GM12878 (cell line): Measurements from ENCODE around the gene CD99. TPM values are rescaled to one million over a fixed set of nuclear protein-coding genes. Genes with fewer than 3 reads are reported as not detected.

ENCODE experiments used
- ATAC-seq: fragments of 200-7000 bp; cut with Tn5 transposase; 3 replicates; pipeline ENCODE4 v1.9.1; 2020; ENCODE audit warnings: mild to moderate bottlenecking, moderate library complexity
- BruUV-seq: library from RNA; stranded (reverse); fragments of 400-500 nt; replicated peaks from 2 replicates; lab custom pipeline; 2021; lab: Mats Ljungman, UMichigan
- CTCF ChIA-PET: fragments of 300-600 bp; sonication (Branson Sonifier 250); formaldehyde crosslinking; extraction: SDS; loops from one replicate; lab custom pipeline; 2021; ENCODE audit warnings: inconsistent platforms; lab: Yijun Ruan, JAX
- POLR2A ChIA-PET: fragments of 350-600 bp; formaldehyde crosslinking; extraction: SDS; loops from one replicate; lab custom pipeline; 2021; ENCODE audit warnings: inconsistent platforms; lab: Charles Lee
- RAD21 ChIA-PET: fragments of 300-600 bp; sonication (Branson Sonifier 250); formaldehyde crosslinking; loops from one replicate; lab custom pipeline; 2023; ENCODE audit warnings: antibody characterized with exemption; ENCODE audit not compliant: unreplicated experiment; lab: Charles Lee
- SMC1A ChIA-PET: fragments of 300-600 bp; sonication (Branson Sonifier 250); formaldehyde crosslinking; loops from one replicate; lab custom pipeline; 2023; ENCODE audit not compliant: unreplicated experiment, uncharacterized antibody; lab: Charles Lee
- DNase-seq: peaks from one replicate; pipeline ENCODE4 v3.0.0-alpha.2; 2011; ENCODE audit warnings: low read depth, low spot score
- FAIRE-seq: peaks from 3 replicates; lab custom pipeline; 2011; peaks lifted over from hg19 to GRCh38; lab: Jason Lieb, UNC
- H2AFZ ChIP-seq: 2 replicates; pipeline ENCODE4 v1.6.0; 2011; ENCODE audit warnings: low read depth, low read length, control low read depth; ENCODE audit not compliant: control insufficient read depth
- H3K27ac ChIP-seq: 2 replicates; pipeline ENCODE4 v1.5.1; 2011; ENCODE audit warnings: control low read depth; ENCODE audit not compliant: control insufficient read depth, insufficient read depth
- H3K27me3 ChIP-seq, 2 experiments: replicated peaks in 1 of 2; 2 replicates each; pipeline versions ENCODE4 v1.6.0 to v1.6.1; 2011; ENCODE audit warnings: low read length in 1 of 2; ENCODE audit not compliant: control insufficient read depth in 2 of 2, insufficient read depth in 2 of 2
- H3K36me3 ChIP-seq, 2 experiments: 2 replicates each; pipeline ENCODE4 v1.5.1; 2011; ENCODE audit warnings: low read length in 1 of 2; ENCODE audit not compliant: control insufficient read depth in 2 of 2, insufficient read depth in 2 of 2
- H3K4me1 ChIP-seq: 2 replicates; pipeline ENCODE4 v1.6.1; 2011; ENCODE audit warnings: mild to moderate bottlenecking, low read length, moderate library complexity, mixed read lengths; ENCODE audit not compliant: control insufficient read depth, insufficient read depth
- H3K4me2 ChIP-seq: 2 replicates; pipeline ENCODE4 v1.6.0; 2011; ENCODE audit warnings: control low read depth; ENCODE audit not compliant: control insufficient read depth, insufficient read depth
- H3K4me3 ChIP-seq: fragments of 200-600 bp; sonication (generic); 2 replicates; pipeline ENCODE4 v1.5.1; 2016
- H3K79me2 ChIP-seq: 2 replicates; pipeline ENCODE4 v1.6.0; 2011; ENCODE audit warnings: low read length; ENCODE audit not compliant: control insufficient read depth, insufficient read depth
- H3K9ac ChIP-seq: 2 replicates; pipeline ENCODE4 v1.8.0; 2011; ENCODE audit warnings: low read length, control low read depth, mixed read lengths; ENCODE audit not compliant: control insufficient read depth, insufficient read depth
- H3K9me3 ChIP-seq: replicated peaks from 3 replicates; pipeline ENCODE4 v1.5.1; 2011; ENCODE audit warnings: mild to moderate bottlenecking, low read length; ENCODE audit not compliant: control insufficient read depth, insufficient read depth
- H4K20me1 ChIP-seq: 2 replicates; pipeline ENCODE4 v1.6.0; 2011; ENCODE audit not compliant: control insufficient read depth, insufficient read depth
- BMI1 ChIP-seq: fragments of 450-650 bp; IDR thresholded peaks from 2 replicates; pipeline ENCODE4 v1.6.1; 2016; ENCODE audit warnings: mild to moderate bottlenecking, moderate library complexity, borderline replicate concordance
- HDGF ChIP-seq: fragments of 450-650 bp; IDR thresholded peaks from 2 replicates; pipeline ENCODE4 v1.6.1; 2016; ENCODE audit warnings: antibody characterized with exemption
- HSF1 ChIP-seq: fragments of 150-350 bp; IDR thresholded peaks from 2 replicates; pipeline ENCODE4 v1.6.1; 2014; ENCODE audit warnings: mild to moderate bottlenecking, low read depth, low read length
- MEF2B ChIP-seq: fragments of 450-650 bp; IDR thresholded peaks from 2 replicates; pipeline ENCODE4 v1.6.1; 2018; ENCODE audit warnings: mild to moderate bottlenecking, moderate library complexity; ENCODE audit not compliant: partially characterized antibody, poor library complexity, severe bottlenecking
- NKRF ChIP-seq: fragments of 450-650 bp; conservative IDR thresholded peaks from 2 replicates; pipeline ENCODE4 v1.6.1; 2017; ENCODE audit warnings: mild to moderate bottlenecking, moderate library complexity
- PAX5 ChIP-seq: IDR thresholded peaks from 2 replicates; pipeline ENCODE4 v1.6.1; 2011; ENCODE audit warnings: low read depth, low read length, borderline replicate concordance
- PAX8 ChIP-seq: fragments of 450-650 bp; IDR thresholded peaks from 2 replicates; pipeline ENCODE4 v1.6.1; 2017; ENCODE audit warnings: mild to moderate bottlenecking, moderate library complexity
- PKNOX1 ChIP-seq: fragments of 450-650 bp; IDR thresholded peaks from 2 replicates; pipeline ENCODE4 v1.6.1; 2016; ENCODE audit warnings: mild to moderate bottlenecking
- RAD21 ChIP-seq: IDR thresholded peaks from 2 replicates; pipeline ENCODE4 v1.6.1; 2011; ENCODE audit warnings: mild to moderate bottlenecking, low read depth, low read length, moderate library complexity; ENCODE audit not compliant: insufficient read depth
- SKIL ChIP-seq: fragments of 450-650 bp; IDR thresholded peaks from 2 replicates; pipeline ENCODE4 v1.6.1; 2017; ENCODE audit warnings: mild to moderate bottlenecking, low read depth, inconsistent platforms; ENCODE audit not compliant: poor library complexity, severe bottlenecking
- SMC3 ChIP-seq: IDR thresholded peaks from 2 replicates; pipeline ENCODE4 v1.6.1; 2011; ENCODE audit warnings: low read length, improper control_type of control experiment, borderline replicate concordance
- WGBS: methylation state at CpG from one replicate; pipeline ENCODE4 v1.1.6; 2016; ENCODE audit warnings: low lambda C conversion rate; ENCODE audit not compliant: insufficient replicate concordance, insufficient coverage; ENCODE audit errors: missing lambda C conversion rate; 5-methylcytosine and 5-hydroxymethylcytosine counted together
- in situ Hi-C: fragments of 300-500 bp; cut with MboI; formaldehyde crosslinking; loops from 9 replicates; pipeline ENCODE4 v1.14.3; 2018; ENCODE audit warnings: mixed read lengths
- intact Hi-C: fragments of 100-400 bp; cut with micrococcal nuclease; formaldehyde crosslinking; loops from one replicate; pipeline ENCODE4 v1.14.2; 2022; ENCODE audit not compliant: unreplicated experiment
- polyA plus RNA-seq, 11 experiments: library from polyadenylated mRNA; depleted of rRNA in 4 of 11; unstranded in 6 of 11; stranded (reverse) in 5 of 11; fragments of >200 nt; fragmentation: Nextera tagmentation in 4 of 11; fragmentation: Illumina TruSeq in 1 of 11; extraction: Ambion mirVana in 4 of 11; extraction: Trizol in 1 of 11; gene quantifications; 1 replicate in 1 of 11; 2 replicates in 10 of 11; pipeline versions ENCODE4 v1.2.1 to v1.2.3, GENCODE V29; 2011 to 2016; ENCODE audit warnings: inconsistent platforms in 2 of 11, missing spikeins in 2 of 11, low read depth in 1 of 11
- total RNA-seq, 4 experiments: library from RNA; depleted of rRNA in 3 of 4; stranded (reverse); fragments of >200 nt in 3 of 4; fragmentation: Illumina TruSeq in 1 of 4; extraction: Trizol in 1 of 4; gene quantifications; 2 replicates each; pipeline versions ENCODE4 v1.2.1 to v1.2.3, GENCODE V29; 2013 to 2021

Gene CD99
- total and polyA plus RNA-seq, 10 of the 15 experiments (the other 5 are each of a cell fraction or from before 2014, with no cell fraction given), result 24.8 to 242 (median 158) TPM

- no peak for ATAC-seq
- BruUV-seq, result no TSS peak
- Histone ChIP-seq H3K4me3 (no peak overlapping the region), H3K36me3 (no peaks in the 10 kb centered on the region), H3K9me3 (no peaks in the 10 kb centered on the region), H4K20me1 (no peaks in the 10 kb centered on the region), H3K9ac (no peak overlapping the region), H3K27ac (no peak overlapping the region), H3K27me3 (no peaks in the 10 kb centered on the region), H3K4me1 (no peaks in the 10 kb centered on the region), H3K79me2 (no peaks in the 10 kb centered on the region), H2AFZ (no peak overlapping the region), H3K4me2 (no peak overlapping the region)
- POLR2A ChIA-PET, result no interaction called here
- 24% methylated on average over 10 of the region's 10 CpGs for WGBS
- intact Hi-C loops, result no loop called here
- RAD21 ChIA-PET, result no interaction called here
- CTCF ChIA-PET, result no interaction called here
- no peak for FAIRE-seq
- SMC1A ChIA-PET, result no interaction called here
- TF ChIP-seq PAX8 (no peak), HDGF (no peak), HSF1 (no peak), BMI1 (no peak), NKRF (no peak), PAX5 (no peak), SKIL (no peak), RAD21 (no peak), PKNOX1 (no peak), SMC3 (no peak), MEF2B (no peak)
- in situ Hi-C loops, result no loop called here
- no peak for DNase-seq
These were observed 65.5 kb downstream of the CD99 start for GRCh38 chrX:2756548-2756947.
